GM21381 (cell line): ENCODE results near the gene SLC43A1.
A peak's percentile ranks its signal among the peaks of the same experiment; 100 is the strongest.

ENCODE experiments used
- ATAC-seq: cut with Tn5 transposase; IDR thresholded peaks from one replicate; pipeline ENCODE4 v1.9.1; 2021; ENCODE audit warnings: mild to moderate bottlenecking, moderate library complexity; ENCODE audit not compliant: unreplicated experiment

The SLC43A1 gene

DNA sequence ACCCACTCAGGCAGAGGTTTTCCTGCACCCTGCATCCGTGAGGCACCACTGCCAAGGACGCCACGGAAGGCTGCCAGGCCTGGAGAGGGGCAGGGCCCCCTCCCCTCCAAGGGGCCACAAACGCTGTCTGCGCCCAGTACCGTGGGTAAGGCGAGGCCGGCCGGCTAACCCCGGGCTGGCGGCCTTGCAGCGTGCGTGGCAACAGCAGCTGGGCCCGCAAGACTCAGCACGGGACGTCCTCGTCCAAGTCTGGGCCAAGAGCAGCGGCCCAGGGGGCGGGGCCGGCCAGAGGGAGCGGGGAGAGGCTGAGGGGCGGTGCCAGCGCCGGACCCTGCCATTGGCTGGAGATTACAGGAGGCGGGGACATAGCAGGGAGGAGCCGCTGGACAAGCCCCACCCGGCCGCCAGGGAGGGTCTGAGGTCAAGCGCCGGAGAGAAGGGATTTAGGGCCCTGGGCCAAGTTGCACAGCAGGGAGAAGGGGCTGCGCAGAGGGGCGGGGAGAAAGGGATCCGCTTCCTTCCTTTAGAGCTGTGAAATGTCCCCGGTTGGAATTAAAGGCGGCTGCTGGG lies 16.0 kb downstream of the SLC43A1 start:
- peak; percentile 96 for ATAC-seq

- ATAC-seq = no peak
These were observed 17.0 kb downstream of the SLC43A1 start for GRCh38 chr11:57498540-57498939.

DNA sequence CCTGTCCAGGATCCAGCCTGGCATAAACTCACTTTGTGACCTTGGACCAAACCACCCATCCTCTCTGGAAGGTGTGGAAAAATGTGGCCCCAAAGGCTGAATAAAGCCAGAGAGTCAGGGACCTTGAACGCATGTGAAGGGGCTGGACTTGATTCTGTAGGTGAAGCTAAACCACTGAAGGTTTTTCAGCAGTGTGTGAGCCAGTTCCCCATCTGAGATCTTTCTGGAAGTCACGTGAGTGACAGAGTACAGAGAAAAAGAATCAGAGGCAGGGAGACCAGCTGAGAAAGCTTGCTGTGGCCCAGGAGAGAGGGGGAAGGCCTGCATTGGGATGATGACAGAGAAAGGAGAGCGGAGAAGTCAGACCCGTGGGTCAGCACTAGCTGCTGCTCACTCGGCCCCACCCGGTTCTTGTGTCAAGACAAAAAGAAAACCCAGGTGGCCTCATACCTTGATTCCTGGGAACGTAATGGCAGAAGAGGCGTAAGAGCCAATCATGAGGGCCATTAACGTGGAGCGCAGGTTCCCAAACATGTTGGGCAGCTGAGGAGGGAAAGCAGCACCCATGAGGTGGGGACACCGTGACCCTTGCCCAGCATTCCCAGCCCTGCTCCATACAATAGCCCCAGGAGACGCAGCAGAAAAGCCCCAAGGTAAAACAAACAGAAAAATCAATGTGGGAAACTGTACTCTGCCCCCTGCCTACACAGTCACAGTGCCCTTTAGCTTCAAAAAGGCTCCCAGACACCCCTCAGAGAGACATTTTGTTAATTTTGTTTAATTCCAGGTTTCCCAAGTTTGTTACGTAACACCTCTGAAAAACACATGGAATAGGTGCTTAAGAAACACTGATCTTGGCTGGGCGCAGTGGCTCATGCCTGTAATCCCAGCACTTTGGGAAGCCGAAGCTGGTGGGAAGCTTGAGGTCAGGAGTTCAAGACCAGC lies 17.9 kb downstream of the SLC43A1 start:
- ATAC-seq = no peak

DNA sequence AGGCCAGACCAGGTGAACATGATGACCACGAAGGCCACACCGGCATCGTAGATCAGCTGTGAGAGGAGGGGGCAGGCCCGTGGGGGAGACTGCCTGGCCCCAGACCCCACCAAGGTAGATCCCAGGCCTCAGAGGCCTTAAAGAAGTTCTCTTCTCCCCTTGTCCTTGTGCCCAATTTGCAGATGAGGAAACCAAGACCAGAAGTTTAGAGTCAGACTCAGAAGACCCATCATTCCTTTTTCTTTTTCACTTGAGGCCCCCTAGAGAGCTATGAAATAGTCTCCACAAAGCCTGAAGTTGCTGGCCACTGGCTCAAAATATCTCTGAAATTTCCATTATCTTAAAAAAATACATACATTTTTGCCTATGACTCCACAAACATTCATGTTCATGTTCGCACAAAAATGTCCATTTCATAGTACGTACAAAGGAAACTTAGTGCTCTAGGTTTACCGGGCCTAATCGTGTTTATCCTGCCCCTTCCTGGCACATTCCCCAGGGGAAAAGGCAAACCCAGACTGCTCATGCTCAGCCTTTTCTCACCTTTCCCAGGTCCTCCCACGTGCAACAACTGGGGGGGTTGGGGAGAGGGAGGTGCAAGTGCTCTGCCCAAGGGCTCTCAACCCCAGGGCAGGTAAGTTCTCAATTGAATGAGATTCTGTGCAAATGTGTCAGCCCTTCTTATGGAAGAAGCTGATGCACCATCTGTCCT lies 19.2 kb downstream of the SLC43A1 start:
- no peak for ATAC-seq

- ATAC-seq = peak; percentile 69
These were observed 21.7 kb downstream of the SLC43A1 start for GRCh38 chr11:57493507-57494503.

DNA sequence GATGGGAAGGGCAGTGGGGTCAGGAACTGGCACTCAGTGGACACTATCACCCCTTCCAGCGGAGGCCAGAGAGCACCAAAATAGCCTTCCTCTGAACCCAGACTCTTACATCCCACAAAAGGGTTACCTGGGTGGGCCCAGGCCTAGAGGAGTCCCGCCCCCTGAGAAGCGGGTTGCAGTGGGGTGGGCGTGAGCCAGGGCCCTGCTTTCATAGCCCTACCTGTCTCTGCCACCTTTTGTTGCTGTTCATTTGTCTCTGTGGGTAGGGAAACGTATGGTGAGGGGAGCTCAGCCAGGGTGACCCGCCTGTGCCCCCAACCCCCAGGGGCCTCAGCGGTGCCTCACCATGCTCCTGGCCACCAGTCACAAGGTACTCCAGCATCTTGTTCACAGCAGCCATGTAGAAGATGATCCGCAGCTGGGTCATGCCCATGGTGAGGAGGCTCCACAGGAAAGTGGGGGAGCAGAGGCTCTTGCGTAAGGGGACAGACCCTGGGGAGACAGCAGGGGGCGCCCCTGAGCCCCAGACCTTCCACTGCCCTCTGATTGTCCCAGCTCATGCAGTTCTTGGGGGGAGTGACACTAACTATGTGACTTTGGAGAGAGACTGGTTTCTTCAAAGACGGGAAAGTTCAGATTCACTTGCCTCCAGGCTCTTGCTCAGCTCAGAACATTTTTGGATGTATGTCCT lies 24.0 kb downstream of the SLC43A1 start:
- ATAC-seq = no peak

GRCh38 chr11:57490456-57491248 lies 24.9 kb downstream of the SLC43A1 start:
- ATAC-seq = no peak

DNA sequence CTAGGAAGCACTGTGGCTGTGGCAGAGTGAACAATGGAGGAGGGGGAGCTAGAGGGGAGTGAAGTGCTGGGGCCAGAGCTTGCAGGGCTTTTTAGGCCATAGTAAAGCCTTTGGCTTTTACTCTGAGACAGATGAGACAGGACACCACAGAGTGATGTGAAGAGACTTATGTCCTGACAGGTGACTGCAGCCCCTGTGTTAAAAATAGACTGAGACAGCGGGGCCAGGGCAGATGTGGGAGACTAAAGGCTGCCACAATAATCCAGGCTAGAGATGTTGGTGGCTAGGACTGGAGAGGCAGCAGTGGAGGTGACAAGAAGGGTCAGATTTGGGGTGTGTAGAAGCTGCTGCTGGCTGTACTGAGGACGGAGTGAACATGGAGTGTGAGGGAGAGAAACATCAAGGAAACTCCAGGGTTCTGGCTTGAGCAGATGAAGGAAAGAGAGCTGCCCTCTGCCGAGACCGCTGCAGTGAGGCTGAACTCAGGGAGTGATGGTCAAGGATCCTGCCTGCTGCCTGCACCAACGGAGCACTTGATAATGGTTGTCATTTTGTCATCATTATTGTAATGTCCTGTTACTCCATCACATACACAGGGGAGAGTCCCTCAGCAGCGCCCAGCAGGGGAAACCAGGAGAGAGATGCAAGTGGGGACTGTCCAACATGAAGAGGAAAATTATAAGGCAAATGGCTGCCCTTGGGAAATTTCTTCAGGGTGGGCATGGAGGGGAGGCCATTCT lies 27.4 kb downstream of the SLC43A1 start:
- no peak for ATAC-seq

DNA sequence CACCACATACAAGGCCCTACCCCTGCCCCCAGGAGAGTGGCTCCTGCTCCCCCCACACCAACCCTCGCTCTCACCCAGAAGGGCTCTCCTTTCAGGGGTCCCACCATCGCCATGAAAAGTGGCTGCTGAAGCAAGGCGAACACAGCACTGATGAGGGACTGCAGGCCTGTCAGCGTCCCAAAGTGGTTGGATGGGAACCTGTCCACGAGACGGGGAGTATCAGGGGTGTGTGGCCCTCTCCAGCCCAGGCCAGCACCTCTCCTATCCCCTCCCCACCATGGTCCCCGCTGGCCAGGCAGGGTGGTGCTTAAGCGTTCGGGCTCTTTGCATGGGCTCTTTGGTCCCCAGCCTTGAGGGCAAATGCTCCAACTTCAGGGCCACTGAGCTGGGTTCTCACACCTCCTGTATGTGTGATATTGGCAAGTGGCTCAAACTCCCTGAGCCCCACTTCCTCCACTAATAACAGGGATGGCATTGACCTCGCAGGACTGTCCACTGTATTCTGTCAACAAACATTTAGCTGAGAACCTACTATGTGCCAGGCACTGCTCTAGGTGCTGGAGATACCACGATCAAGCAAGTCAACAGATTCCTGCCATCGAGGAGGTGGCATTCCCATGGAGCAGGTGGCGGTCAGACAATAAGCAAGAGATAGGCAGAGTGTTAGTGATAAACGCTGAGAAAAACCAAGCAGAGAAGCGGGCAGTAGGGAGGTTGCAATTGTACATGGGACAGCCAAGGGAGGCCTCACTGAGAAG lies 28.3 kb downstream of the SLC43A1 start:
- ATAC-seq = no peak

DNA sequence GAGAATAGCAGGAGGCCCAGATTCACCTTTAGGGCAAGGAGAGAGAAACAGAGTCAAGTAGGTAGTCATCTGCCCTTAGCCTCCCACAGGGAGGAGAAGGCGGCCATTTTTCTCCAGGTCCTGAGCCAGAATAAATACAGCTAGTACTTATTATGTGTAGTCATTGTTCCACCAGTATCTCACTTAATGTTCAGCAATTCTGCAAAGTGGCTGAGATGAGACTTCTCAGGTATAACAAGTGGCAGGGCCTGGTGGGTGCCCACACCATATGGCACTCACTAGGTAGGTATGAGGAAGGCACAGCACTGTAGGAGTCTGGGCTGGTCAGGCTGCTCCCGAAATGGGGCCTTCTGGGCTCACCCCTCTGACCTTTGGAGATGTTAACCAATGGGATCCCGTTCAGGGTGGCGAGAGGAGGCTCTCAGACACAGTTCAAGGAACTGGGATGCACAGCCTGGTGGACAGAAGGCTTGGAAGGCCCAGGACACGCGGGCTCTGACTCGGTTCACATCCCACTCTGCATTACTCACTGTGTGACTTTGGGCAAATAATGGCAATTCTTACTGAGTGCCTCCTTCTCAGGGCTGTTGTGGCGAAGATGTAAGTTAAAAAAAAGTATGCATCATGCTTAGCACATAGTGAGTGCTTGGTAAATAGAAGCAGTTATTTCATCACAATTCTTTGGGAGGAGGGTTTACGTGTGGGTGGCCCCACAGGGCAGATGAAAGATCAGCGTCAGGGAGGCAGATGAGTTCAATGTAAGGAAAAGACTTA lies 30.1 kb downstream of the SLC43A1 start:
- ATAC-seq = no peak

GRCh38 chr11:57484141-57484710 lies 31.3 kb downstream of the SLC43A1 start:
- ATAC-seq = peak; percentile 60

DNA sequence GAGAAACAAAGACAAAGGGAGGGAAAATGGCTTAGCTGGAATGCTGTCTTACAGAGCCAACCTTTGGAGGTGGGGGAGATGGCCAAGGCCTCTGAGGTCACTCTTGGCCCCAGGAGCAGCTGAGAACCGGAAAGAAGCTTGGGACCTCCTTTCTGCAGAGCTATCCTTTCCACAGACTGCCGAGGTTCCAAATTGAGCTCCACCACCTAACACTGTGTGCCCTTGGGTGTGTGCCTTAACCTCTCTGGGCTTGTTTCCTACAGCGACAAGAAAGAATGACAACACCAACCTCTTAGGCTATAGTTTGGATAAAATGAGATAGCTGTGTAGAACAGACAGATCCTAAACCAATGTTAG lies 32.0 kb downstream of the SLC43A1 start:
- ATAC-seq = no peak

- peak; percentile 44 for ATAC-seq
These were observed 32.5 kb downstream of the SLC43A1 start for GRCh38 chr11:57482782-57483561.

DNA sequence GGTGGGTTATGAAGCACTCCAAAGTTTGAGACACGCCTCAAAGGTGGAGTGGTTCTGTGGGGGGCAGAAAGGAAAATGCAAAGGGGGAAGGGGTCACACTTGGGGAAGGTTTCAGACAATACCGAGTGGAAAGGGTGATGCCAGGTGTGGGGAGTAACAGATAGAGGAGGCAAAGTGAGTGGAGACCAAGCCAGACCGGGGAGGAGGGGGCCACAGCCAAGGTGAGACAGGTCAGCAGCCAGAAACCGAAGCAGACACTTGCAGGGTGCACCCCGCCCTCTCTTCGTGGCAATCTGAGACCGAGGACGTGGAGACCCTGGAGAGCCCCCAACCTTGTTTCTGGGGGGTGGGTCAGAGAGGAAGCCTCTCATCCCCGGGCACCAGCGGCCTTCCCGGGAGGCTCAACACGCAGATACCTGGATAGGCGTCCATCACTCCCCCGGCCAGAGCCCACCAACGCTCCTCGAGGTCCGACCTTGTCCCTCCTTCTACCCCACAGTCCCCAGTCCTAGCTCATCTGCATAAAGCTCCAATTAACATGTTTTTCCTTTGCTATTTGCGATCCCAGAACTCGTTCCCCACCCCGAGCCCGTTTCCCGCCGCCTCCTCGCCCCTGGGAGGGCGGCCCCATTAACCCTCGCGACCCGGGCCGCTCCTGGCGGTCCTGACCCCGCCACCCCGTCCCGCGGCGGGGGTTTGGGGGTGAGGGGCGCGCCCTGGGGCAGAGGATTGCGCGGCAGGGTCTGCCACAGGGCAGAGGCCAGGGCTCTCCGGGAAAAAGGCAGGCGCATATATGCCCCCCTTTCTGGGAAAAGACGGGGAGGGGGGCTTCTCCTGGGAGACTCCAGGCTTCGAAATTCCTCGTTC lies 33.4 kb downstream of the SLC43A1 start:
- ATAC-seq = no peak

DNA sequence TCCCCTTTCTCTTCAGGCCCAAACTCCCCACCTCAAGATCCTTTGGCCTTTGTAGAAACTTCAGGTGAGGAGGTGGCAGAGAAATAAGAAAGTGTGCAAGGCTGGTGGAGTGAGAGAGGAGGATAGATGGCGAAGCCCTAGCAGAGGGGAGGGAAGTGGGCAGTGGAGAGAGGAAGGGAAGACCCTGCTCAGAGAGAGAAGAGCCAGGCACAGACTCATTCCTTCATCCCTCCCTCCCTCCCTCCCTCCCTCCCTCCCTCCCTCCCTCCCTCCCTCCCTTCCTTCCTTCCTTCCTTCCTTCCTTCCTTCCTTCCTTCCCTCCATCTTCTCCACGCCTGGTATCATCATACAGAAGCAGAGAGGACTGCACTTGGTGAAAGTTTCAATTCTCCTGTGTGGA lies 34.2 kb downstream of the SLC43A1 start:
- ATAC-seq = no peak
